Fibroblast of lung (primary cell): ENCODE results near the gene GAB2. TPM values are rescaled to one million over a fixed set of nuclear protein-coding genes. Genes with fewer than 3 reads are reported as not detected.

Experiments used
- DNase-seq, 2 donors: peaks; one replicate each; pipeline versions ENCODE4 v3.0.0 to v3.0.0-alpha.2; 2010; ENCODE audit warnings: low read depth in 2 of 2
- H2AFZ ChIP-seq: 2 replicates; pipeline ENCODE4 v1.5.1; 2012; ENCODE audit warnings: low read length, control low read depth, inconsistent platforms
- H3K27ac ChIP-seq: 2 replicates; pipeline ENCODE4 v1.5.1; 2011; ENCODE audit warnings: low read length, control low read depth; ENCODE audit not compliant: insufficient read depth
- H3K27me3 ChIP-seq: 2 replicates; pipeline ENCODE4 v1.5.1; 2011; ENCODE audit warnings: mild to moderate bottlenecking, low read length; ENCODE audit not compliant: control insufficient read depth, insufficient read depth
- H3K36me3 ChIP-seq: 2 replicates; pipeline ENCODE4 v1.5.1; 2011; ENCODE audit warnings: low read length; ENCODE audit not compliant: control insufficient read depth, insufficient read depth
- H3K4me1 ChIP-seq: 2 replicates; pipeline ENCODE4 v1.5.1; 2011; ENCODE audit warnings: low read length; ENCODE audit not compliant: control insufficient read depth, insufficient read depth; ENCODE audit errors: extremely low read depth
- H3K4me2 ChIP-seq: 2 replicates; pipeline ENCODE4 v1.5.1; 2011; ENCODE audit warnings: low read length, control low read depth; ENCODE audit not compliant: insufficient read depth; ENCODE audit errors: extremely low read depth
- H3K4me3 ChIP-seq, 4 experiments: fragments of 200-600 bp in 1 of 4; sonication (generic) in 1 of 4; replicated peaks in 1 of 4; 2 replicates each; pipeline ENCODE4 v1.5.1; 2011 to 2016; ENCODE audit warnings: low read length in 4 of 4, low read depth in 3 of 4, mild to moderate bottlenecking in 3 of 4, control low read depth in 2 of 4, inconsistent platforms in 1 of 4, mixed read lengths in 1 of 4; ENCODE audit not compliant: insufficient read depth in 1 of 4; ENCODE audit errors: control extremely low read depth in 1 of 4
- H3K79me2 ChIP-seq: 2 replicates; pipeline ENCODE4 v1.5.1; 2012; ENCODE audit warnings: mild to moderate bottlenecking, low read length, inconsistent platforms; ENCODE audit not compliant: control insufficient read depth, insufficient read depth
- H3K9ac ChIP-seq: 2 replicates; pipeline ENCODE4 v1.5.1; 2011; ENCODE audit warnings: mild to moderate bottlenecking, low read length, control low read depth; ENCODE audit not compliant: insufficient read depth
- H3K9me3 ChIP-seq: 2 replicates; pipeline ENCODE4 v1.5.1; 2012; ENCODE audit warnings: low read depth, low read length; ENCODE audit not compliant: control insufficient read depth, insufficient read depth
- H4K20me1 ChIP-seq: 2 replicates; pipeline ENCODE4 v1.5.1; 2011; ENCODE audit warnings: low read length; ENCODE audit not compliant: control insufficient read depth, insufficient read depth; ENCODE audit errors: extremely low read depth
- EZH2 ChIP-seq: IDR thresholded peaks from 2 replicates; pipeline ENCODE4 v1.5.1; 2012; ENCODE audit warnings: low read length, control low read depth, mild to moderate bottlenecking; ENCODE audit errors: missing control alignments
- polyA plus RNA-seq, 2 donors: library from polyadenylated mRNA; depleted of rRNA in 1 of 2; stranded (reverse) in 1 of 2; unstranded in 1 of 2; fragments of >200 nt; gene quantifications; 2 replicates each; pipeline ENCODE4 v1.2.1, GENCODE V29; 2011 to 2012; ENCODE audit warnings: missing spikeins in 1 of 2
- total RNA-seq: library from RNA; depleted of rRNA; stranded (reverse); fragments of >200 nt; gene quantifications from 2 replicates; pipeline ENCODE4 v1.2.1, GENCODE V29; 2014
- TF ChIP-seq, protein P1 (sequence below), 2 donors: IDR thresholded peaks in 1 of 2; conservative IDR thresholded peaks in 1 of 2; 1 replicate in 1 of 2; 2 replicates in 1 of 2; pipeline ENCODE4 v1.5.1; 2011 to 2012; ENCODE audit warnings: low read length in 2 of 2, control low read depth in 1 of 2, inconsistent platforms in 1 of 2, low read depth in 1 of 2, mild to moderate bottlenecking in 1 of 2

Gene GAB2
- total and polyA plus RNA-seq, 2 donors (not counting 1 experiment from before 2014, with no cell fraction given) = 7.1 to 14.0 TPM

DNA sequence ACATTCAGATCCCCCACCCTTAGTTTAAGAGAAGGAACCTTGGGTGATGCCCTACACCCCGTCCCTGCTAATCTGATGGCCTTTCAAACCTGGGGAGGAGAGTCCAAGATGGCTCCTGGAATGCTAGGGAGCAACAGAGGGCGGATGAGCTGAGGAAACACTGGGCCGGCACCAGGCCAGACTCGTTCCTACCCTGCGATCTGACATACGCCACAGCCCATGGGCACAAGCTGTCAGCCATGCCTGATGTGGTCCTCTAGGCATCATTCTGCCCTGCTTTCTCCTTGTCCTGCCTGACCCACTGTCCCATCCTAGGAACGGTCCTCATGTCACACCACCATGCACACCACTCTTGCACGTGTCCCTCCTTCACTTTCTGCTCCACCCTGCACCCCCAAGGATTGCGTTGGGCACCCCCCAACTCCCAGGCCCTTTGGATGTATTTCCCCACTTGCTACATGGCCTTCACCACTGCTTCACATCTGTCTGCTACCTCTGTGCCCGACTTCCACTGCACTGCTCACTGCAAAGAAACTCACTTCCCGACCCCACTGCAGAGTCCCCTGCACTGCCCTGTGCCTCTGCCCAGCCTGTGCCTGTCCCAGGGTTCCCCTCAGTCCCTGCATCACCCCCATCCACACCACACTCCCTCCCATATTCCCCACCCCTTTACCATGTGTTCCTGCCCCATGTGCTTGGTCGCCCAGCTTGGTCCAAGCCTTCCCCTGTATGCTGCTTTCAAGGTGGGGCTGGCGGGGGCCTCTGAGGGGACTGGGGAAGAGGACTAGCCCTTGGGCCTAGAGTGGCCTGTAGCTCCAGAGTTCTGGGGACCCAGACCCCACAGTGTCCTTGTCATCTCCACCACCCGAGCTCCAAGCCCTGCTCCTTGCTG, 199.7 kb downstream of the GAB2 start:
- TF ChIP-seq EZH2 = no peak
- TF ChIP-seq, protein P1, sequence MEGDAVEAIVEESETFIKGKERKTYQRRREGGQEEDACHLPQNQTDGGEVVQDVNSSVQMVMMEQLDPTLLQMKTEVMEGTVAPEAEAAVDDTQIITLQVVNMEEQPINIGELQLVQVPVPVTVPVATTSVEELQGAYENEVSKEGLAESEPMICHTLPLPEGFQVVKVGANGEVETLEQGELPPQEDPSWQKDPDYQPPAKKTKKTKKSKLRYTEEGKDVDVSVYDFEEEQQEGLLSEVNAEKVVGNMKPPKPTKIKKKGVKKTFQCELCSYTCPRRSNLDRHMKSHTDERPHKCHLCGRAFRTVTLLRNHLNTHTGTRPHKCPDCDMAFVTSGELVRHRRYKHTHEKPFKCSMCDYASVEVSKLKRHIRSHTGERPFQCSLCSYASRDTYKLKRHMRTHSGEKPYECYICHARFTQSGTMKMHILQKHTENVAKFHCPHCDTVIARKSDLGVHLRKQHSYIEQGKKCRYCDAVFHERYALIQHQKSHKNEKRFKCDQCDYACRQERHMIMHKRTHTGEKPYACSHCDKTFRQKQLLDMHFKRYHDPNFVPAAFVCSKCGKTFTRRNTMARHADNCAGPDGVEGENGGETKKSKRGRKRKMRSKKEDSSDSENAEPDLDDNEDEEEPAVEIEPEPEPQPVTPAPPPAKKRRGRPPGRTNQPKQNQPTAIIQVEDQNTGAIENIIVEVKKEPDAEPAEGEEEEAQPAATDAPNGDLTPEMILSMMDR (conservative IDR thresholded peaks at IDR 0.05 in 1 of 2, IDR thresholded peaks at IDR 0.05 in 1 of 2; ENCODE audit: low read depth in 1 of 2, low read length in 2 of 2) = no peak
- Histone ChIP-seq H3K4me1 (no peaks in the 10 kb centered on the region), H3K79me2 (no peaks in the 10 kb centered on the region), H3K4me2 (no peak overlapping the region), H4K20me1 (no peaks in the 10 kb centered on the region), H3K27me3 (no peaks in the 10 kb centered on the region), H2AFZ (no peak overlapping the region), H3K4me3 (no peak overlapping the region), H3K36me3 (peaks cover 16% of the 10 kb centered on the region), H3K9me3 (no peaks in the 10 kb centered on the region), H3K27ac (no peak overlapping the region), H3K9ac (no peak overlapping the region)
- DNase-seq = no peak

DNA sequence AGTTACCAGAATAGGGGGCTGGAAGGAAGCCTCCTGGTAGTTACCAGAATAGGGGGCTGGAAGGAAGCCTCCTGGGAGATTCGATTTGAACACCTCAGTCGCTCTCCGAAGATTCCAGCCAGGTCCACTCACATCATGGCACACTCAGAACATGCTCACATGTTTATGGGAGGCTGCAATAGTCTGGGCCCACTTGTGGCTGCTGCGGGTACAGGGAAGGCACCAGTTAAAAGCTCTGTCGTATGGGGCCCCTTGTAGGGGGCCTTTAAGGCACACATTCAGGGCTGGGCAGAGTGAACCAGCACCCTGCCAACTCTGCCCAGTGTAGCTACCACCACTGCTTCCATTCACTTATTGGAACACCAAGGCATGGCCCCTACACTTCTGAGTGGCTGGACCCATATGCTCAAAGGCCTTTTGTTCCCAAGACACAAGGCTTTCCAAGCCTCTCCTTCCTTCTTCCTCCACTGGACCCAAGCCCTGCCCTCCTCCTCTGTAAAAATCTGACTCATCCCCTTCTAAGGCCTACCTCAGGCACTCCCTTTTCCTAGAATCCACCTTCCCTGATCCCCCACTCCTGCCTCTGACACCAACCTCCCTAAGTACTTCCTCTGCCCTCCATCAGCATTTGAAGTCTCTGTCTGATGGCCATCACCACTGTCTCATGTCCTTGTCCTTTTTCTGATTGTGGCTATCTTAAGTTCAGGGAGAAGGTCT, 200.9 kb downstream of the GAB2 start:
- Histone ChIP-seq H3K9me3 (no peaks in the 10 kb centered on the region), H3K79me2 (no peaks in the 10 kb centered on the region), H3K27ac (no peak overlapping the region), H3K4me3 (no peak overlapping the region), H3K9ac (no peak overlapping the region), H3K4me2 (no peak overlapping the region), H3K36me3 (peaks cover 16% of the 10 kb centered on the region), H2AFZ (no peak overlapping the region), H4K20me1 (no peaks in the 10 kb centered on the region), H3K27me3 (no peaks in the 10 kb centered on the region), H3K4me1 (no peaks in the 10 kb centered on the region)
- no peak for TF ChIP-seq EZH2
- TF ChIP-seq, protein P1 (conservative IDR thresholded peaks at IDR 0.05 in 1 of 2, IDR thresholded peaks at IDR 0.05 in 1 of 2; ENCODE audit: low read depth in 1 of 2, low read length in 2 of 2) = no peak
- no peak for DNase-seq

DNA sequence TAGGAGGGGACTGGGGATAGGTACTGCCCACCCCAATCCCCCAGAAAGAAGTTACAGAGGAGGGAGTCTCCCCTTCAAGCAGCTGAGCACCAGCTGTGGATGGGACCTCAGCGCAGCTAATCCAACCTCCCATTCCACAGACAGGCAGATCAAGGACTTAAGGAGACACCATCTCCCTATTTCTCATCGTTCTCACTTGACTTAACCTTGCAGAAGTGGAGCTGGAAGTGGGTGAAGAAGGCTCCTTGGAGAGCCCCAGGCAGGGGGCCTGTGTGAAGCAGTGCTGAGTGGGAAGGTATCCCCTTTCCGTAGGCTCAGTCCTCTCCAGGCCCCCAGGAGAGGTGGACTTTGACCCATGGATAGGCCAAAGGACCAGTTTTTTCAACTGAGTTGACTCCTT, 201.6 kb downstream of the GAB2 start:
- H3K79me2 ChIP-seq = no peaks in the 10 kb centered on the region
- DNase-seq = no peak
- H3K9me3 ChIP-seq = no peaks in the 10 kb centered on the region
- H3K27ac ChIP-seq = no peak overlapping the region
- no peak overlapping the region for H3K4me3 ChIP-seq
- no peak overlapping the region for H2AFZ ChIP-seq
- H3K36me3 ChIP-seq = peaks cover 12% of the 10 kb centered on the region
- no peaks in the 10 kb centered on the region for H4K20me1 ChIP-seq
- H3K4me2 ChIP-seq = no peak overlapping the region
- no peaks in the 10 kb centered on the region for H3K4me1 ChIP-seq
- TF ChIP-seq EZH2 = no peak
- TF ChIP-seq, protein P1 (conservative IDR thresholded peaks at IDR 0.05 in 1 of 2, IDR thresholded peaks at IDR 0.05 in 1 of 2; ENCODE audit: low read depth in 1 of 2, low read length in 2 of 2) = no peak
- no peaks in the 10 kb centered on the region for H3K27me3 ChIP-seq
- no peak overlapping the region for H3K9ac ChIP-seq
